GM13976 (cell line): ENCODE data around the gene CDH23.

Experiments used
- DNase-seq: peaks from one replicate; pipeline ENCODE4 v3.0.0; 2012; ENCODE audit warnings: low spot score
- in situ Hi-C: fragments of 300-500 bp; cut with MboI; formaldehyde crosslinking; loops from one replicate; pipeline ENCODE4 v1.12.0; 2022; ENCODE audit warnings: low sequenced_read_pairs, mixed read lengths, inconsistent platforms; ENCODE audit not compliant: unreplicated experiment
- TF ChIP-seq, protein P1 (sequence below): IDR thresholded peaks from 2 replicates; pipeline ENCODE4 v1.5.1; 2012; ENCODE audit warnings: borderline replicate concordance, mild to moderate bottlenecking; ENCODE audit not compliant: insufficient read depth; ENCODE audit errors: extremely low read depth, missing control alignments, control extremely low read depth

Gene CDH23

GRCh38 chr10:71798308-71798624, 401.5 kb downstream of the CDH23 start:
- TF ChIP-seq, protein P1, sequence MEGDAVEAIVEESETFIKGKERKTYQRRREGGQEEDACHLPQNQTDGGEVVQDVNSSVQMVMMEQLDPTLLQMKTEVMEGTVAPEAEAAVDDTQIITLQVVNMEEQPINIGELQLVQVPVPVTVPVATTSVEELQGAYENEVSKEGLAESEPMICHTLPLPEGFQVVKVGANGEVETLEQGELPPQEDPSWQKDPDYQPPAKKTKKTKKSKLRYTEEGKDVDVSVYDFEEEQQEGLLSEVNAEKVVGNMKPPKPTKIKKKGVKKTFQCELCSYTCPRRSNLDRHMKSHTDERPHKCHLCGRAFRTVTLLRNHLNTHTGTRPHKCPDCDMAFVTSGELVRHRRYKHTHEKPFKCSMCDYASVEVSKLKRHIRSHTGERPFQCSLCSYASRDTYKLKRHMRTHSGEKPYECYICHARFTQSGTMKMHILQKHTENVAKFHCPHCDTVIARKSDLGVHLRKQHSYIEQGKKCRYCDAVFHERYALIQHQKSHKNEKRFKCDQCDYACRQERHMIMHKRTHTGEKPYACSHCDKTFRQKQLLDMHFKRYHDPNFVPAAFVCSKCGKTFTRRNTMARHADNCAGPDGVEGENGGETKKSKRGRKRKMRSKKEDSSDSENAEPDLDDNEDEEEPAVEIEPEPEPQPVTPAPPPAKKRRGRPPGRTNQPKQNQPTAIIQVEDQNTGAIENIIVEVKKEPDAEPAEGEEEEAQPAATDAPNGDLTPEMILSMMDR: no peak
- in situ Hi-C loops: no loop called here
- DNase-seq: no peak

GRCh38 chr10:71799112-71799511, 402.4 kb downstream of the CDH23 start:
- TF ChIP-seq, protein P1: no peak
- in situ Hi-C loops: no loop called here
- no peak for DNase-seq

GRCh38 chr10:71799608-71800453, 403.1 kb downstream of the CDH23 start:
- TF ChIP-seq, protein P1: no peak
- in situ Hi-C loops: no loop called here
- DNase-seq: no peak

DNA sequence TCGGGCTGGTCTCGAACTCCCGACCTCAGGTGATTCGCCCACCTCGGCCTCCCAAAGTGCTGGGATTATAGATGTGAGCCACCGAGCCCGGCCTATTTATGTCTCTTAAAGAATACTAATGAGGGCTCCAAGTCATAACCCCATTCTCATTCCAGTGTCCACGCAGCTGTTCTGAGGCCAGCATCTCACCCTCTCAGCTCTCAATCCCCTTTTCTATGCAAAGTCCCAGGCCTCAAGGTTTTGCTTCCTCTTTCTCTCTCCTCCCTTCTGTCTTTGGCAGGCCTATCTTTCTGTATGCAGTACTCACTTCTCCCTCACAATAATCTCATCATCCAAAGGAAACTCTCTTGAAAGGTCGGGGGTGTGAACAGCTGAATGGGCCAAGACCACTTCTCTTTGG, 404.6 kb downstream of the CDH23 start:
- in situ Hi-C loops: no loop called here
- DNase-seq: peak; percentile 81
- TF ChIP-seq, protein P1: no peak

GRCh38 chr10:71802235-71802634, 405.5 kb downstream of the CDH23 start:
- no peak for DNase-seq
- in situ Hi-C loops: no loop called here
- TF ChIP-seq, protein P1: no peak

GRCh38 chr10:71802715-71803488, 406.2 kb downstream of the CDH23 start:
- in situ Hi-C loops: no loop called here
- TF ChIP-seq, protein P1: no peak
- no peak for DNase-seq
